ENCODE measurements around the gene PBX3. TPM values are rescaled to one million over a fixed set of nuclear protein-coding genes. Genes with fewer than 3 reads are reported as not detected.

PBX3 gene
- polyA plus RNA-seq, 6 donors from 2014 or later: 7.5 to 15.8 (median 10.1) TPM

DNA sequence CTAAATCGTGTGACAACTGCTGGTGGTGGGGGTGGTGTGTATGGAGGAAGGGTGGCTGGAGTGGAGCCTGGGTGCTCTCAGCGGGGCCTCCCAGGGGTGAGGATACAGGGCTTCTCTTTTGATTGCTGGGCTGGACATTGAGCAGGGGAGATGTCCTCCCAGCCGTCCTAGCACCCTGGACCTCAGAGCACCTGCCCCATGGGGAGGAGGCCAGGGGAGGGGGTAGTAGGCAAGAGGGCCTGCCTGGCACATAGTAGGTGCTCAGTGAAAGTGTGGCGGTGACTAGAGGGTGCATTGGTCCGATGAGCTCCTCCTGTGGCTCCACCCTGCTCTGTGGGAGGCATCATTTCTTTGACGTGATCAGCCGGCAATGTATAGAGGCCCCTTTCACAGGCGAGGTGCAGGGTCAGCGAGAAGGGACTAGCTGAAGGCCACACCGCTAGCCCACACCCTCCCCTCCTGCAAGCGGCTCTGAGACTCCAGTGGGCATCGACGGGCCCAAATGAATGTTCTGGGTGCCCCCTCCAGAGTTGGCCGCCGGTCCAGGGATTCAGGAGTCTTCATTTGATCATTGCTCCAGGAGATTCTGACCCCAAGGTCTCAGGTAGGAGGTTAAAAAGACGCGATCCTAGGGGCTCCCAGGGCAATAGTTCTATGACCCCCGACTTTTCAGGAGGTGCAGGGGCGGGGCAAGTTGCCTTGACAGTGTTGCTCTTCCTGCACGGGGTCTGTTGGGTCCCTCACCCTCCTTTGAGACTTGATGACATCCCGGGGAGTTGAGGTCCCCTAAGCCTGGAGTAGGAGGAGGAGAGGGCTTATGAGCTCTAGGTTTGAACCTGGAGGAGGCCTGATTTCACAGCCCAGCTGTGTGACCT is 255.5 kb downstream of the PBX3 start:
- Mint-ChIP-seq H3K4me3 (no peak overlapping the region), H3K27ac (peak overlapping the region in 1 of 6 donors; percentile 52)

DNA sequence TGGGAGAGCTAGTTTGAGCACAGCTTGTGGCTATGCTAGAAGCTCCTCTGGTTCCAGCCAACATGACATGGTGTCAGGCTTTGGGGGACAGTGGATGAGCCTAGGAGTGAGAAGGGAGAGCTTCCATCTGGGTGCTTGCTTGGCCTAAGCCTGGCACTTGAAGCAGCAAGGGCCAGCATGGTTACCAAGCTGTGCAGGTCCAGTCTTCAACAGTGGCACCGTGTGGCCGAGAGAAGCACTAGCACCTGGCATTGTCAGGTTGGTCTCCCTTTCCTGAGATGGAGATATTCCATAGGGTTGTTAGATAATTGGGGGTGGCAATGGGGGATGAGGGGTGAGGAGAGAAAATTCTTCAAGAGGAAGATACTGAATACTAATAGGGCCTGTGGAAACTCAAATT is 261.9 kb downstream of the PBX3 start:
- no peak for ATAC-seq (ENCODE audit: low read depth in 2 of 2)
- no peaks in the 10 kb centered on the region for H3K4me1 Mint-ChIP-seq
- peaks cover 4 to 33% (median 21%) of the 10 kb centered on the region in 3 donors for H3K27me3 Mint-ChIP-seq
- no peak overlapping the region for H3K4me3 Mint-ChIP-seq
- H3K9me3 Mint-ChIP-seq: peaks cover 19 to 45% (median 36%) of the 10 kb centered on the region in 7 donors
- no peak overlapping the region for H3K27ac Mint-ChIP-seq
- peaks cover 14 to 36% of the 10 kb centered on the region in 2 donors for H3K36me3 Mint-ChIP-seq
- no peak for DNase-seq

More for the DNA sequence above, 255.5 kb downstream of the PBX3 start:
- Mint-ChIP-seq H3K27me3 (peaks cover 4 to 21% (median 19%) of the 10 kb centered on the region in 3 donors), H3K9me3 (peaks cover 4 to 13% (median 8%) of the 10 kb centered on the region in 7 donors), H3K4me1 (no peaks in the 10 kb centered on the region), H3K36me3 (peaks cover 0 to 13% of the 10 kb centered on the region in 2 donors)
- ATAC-seq (ENCODE audit: low read depth in 2 of 2) (no peak), DNase-seq (no peak)

DNA sequence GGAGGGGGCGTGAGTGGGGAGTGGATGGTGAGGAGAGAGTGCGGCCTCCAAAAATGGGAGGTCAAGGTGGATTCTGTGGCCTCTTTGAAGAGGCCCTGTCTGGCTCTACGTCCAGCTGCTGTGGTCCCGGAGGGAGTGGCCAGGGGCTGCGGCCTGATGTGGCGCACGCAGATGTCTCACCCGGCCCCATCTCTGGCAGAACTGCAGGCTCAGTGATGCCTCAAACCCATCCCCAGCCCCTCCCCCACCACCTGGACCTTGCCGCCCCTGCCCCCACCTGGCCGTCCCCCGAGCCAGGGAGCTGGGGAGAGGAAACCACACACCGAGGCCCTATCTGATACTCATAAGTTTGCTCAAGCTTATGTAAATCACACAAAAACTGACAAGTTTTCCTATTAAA is 267.6 kb downstream of the PBX3 start:
- DNase-seq (no peak), ATAC-seq (ENCODE audit: low read depth in 2 of 2) (no peak)
- peaks cover 0 to 17% (median 7%) of the 10 kb centered on the region in 7 donors for H3K9me3 Mint-ChIP-seq
- H3K4me1 Mint-ChIP-seq: no peaks in the 10 kb centered on the region
- H3K4me3 Mint-ChIP-seq: no peak overlapping the region
- H3K27ac Mint-ChIP-seq: no peak overlapping the region
- H3K36me3 Mint-ChIP-seq: peaks cover 0 to 3% of the 10 kb centered on the region in 2 donors
- peaks cover 3 to 43% (median 6%) of the 10 kb centered on the region in 3 donors for H3K27me3 Mint-ChIP-seq

DNA sequence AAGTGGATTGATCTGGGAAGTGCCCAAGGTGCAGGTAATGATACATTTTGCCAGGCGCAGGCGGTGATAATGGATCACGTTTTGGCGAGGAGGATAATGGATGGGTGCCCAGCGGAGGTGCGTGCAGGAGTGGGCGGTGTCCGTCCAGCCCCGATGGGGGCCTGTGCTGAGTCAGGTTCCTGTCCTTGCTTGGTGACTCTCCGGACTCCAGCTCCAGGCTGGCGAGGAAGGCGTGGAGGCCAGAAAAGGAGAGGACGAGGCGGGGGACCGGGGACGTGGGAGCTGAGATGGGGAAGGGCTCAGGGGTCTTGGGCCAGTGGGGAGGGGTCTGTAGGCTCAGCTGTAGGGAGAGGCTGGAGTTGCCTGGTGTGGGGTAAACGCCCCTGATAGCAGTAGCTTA is 268.3 kb downstream of the PBX3 start:
- no peak for ATAC-seq (ENCODE audit: low read depth in 2 of 2)
- H3K9me3 Mint-ChIP-seq: peaks cover 0 to 10% (median 3%) of the 10 kb centered on the region in 7 donors
- no peaks in the 10 kb centered on the region for H3K36me3 Mint-ChIP-seq
- peaks cover 3 to 43% (median 6%) of the 10 kb centered on the region in 3 donors for H3K27me3 Mint-ChIP-seq
- DNase-seq: no peak
- H3K4me3 Mint-ChIP-seq: no peak overlapping the region
- H3K27ac Mint-ChIP-seq: peak overlapping the region in 1 of 6 donors; percentile 78
- no peaks in the 10 kb centered on the region for H3K4me1 Mint-ChIP-seq

DNA sequence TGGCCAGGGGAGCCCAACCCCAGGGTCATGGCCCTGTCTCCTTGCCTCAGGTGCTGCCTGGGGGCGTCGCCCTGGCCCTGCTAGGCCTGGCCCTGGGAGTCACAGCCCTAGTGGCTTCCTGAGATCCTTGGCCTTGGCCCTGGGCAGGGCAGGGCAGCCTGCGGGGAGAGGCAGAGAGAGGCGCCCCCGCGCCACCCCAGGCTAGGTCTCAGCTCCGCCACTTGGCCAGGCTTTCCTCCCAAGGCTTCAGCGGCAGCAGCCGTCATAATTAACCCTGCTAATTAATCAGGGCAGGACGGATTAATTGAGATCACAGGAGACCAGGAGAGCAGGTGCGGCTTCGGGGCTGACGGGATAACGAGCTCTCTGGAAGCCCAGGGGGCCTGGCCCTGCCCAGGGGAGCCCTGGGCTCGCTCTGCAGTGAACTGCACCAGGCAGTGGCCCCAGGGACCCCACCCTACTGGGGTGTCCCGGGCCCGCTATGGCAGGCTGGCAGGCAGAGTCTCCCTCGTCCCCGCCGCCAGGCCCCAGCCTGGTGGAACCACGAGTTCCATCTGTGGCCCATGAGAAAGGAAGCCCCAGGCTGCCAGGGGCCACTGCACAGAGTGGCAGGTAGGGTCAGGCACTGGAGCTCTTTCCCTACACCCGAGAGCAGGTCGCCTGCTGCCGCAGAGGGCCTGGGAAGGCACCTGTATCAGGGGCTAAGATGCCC is 269.6 kb downstream of the PBX3 start:
- Mint-ChIP-seq H3K27ac (no peak overlapping the region), H3K4me1 (no peaks in the 10 kb centered on the region), H3K9me3 (no peaks in the 10 kb centered on the region), H3K36me3 (no peaks in the 10 kb centered on the region), H3K27me3 (peaks cover 3 to 54% (median 13%) of the 10 kb centered on the region in 3 donors), H3K4me3 (no peak overlapping the region)
- DNase-seq: no peak
- ATAC-seq (ENCODE audit: low read depth in 2 of 2): no peak

Other genes starting within 250 kb of the PBX3 start
- gene MAPKAP1, start 40.2 kb upstream of the PBX3 start, polyA plus RNA-seq (ENCODE audit: low read depth in 6 of 6): 10 to 100 TPM; 62.4 to 76.1 (median 67.7) TPM